ENCODE data around the gene SLC35D3.

The SLC35D3 gene

GRCh38 chr6:136932599-136932998 lies 10.5 kb downstream of the SLC35D3 start:
- no peaks in the 10 kb centered on the region for H4K20me1 ChIP-seq (ENCODE audit: low read depth, low read length)
- no peak overlapping the region for H3K27ac ChIP-seq (ENCODE audit: low read depth, low read length)
- TF ChIP-seq EZH2phosphoT487 (conservative IDR thresholded peaks at IDR 0.05; ENCODE audit: low read length) (no peak), CTCF (IDR thresholded peaks at IDR 0.05; ENCODE audit: insufficient read depth, low read length, poor library complexity, severe bottlenecking) (no peak)
- no peak overlapping the region for H2AFZ ChIP-seq (ENCODE audit: low read depth, low read length, severe bottlenecking)
- H3K4me2 ChIP-seq (ENCODE audit: low read depth, low read length, poor library complexity, severe bottlenecking) = no peak overlapping the region
- H3K36me3 ChIP-seq (ENCODE audit: low read length) = no peaks in the 10 kb centered on the region
- no peaks in the 10 kb centered on the region for H3K9me2 ChIP-seq (replicated peaks; ENCODE audit: insufficient read depth, low read length)
- no peaks in the 10 kb centered on the region for H3K27me3 ChIP-seq (ENCODE audit: low read length)
- H3K9me3 ChIP-seq (ENCODE audit: insufficient read depth, low read length) = no peaks in the 10 kb centered on the region
- no peaks in the 10 kb centered on the region for H3F3A ChIP-seq (ENCODE audit: insufficient read depth)
- H3K79me2 ChIP-seq (ENCODE audit: insufficient read depth, low read length) = no peaks in the 10 kb centered on the region
- H3K9ac ChIP-seq (ENCODE audit: low read length) = no peak overlapping the region
- no peak overlapping the region for H3K4me3 ChIP-seq (ENCODE audit: insufficient read depth, low read length, poor library complexity, severe bottlenecking)

GRCh38 chr6:136945072-136945471 lies 23.0 kb downstream of the SLC35D3 start:
- Histone ChIP-seq H3K9ac (ENCODE audit: low read length) (no peak overlapping the region), H3K4me2 (ENCODE audit: low read depth, low read length, poor library complexity, severe bottlenecking) (no peak overlapping the region), H3K36me3 (ENCODE audit: low read length) (no peaks in the 10 kb centered on the region), H3K9me2 (replicated peaks; ENCODE audit: insufficient read depth, low read length) (no peaks in the 10 kb centered on the region), H3K27me3 (ENCODE audit: low read length) (no peaks in the 10 kb centered on the region), H3K79me2 (ENCODE audit: insufficient read depth, low read length) (no peaks in the 10 kb centered on the region), H3K27ac (ENCODE audit: low read depth, low read length) (no peak overlapping the region), H3F3A (ENCODE audit: insufficient read depth) (no peaks in the 10 kb centered on the region), H2AFZ (ENCODE audit: low read depth, low read length, severe bottlenecking) (no peak overlapping the region), H3K4me3 (ENCODE audit: insufficient read depth, low read length, poor library complexity, severe bottlenecking) (no peak overlapping the region), H4K20me1 (ENCODE audit: low read depth, low read length) (no peaks in the 10 kb centered on the region), H3K9me3 (ENCODE audit: insufficient read depth, low read length) (no peaks in the 10 kb centered on the region)
- TF ChIP-seq CTCF (IDR thresholded peaks at IDR 0.05; ENCODE audit: insufficient read depth, low read length, poor library complexity, severe bottlenecking) = no peak
- no peak for TF ChIP-seq EZH2phosphoT487 (conservative IDR thresholded peaks at IDR 0.05; ENCODE audit: low read length)

GRCh38 chr6:136945711-136946121 lies 23.6 kb downstream of the SLC35D3 start:
- Histone ChIP-seq H3K27ac (ENCODE audit: low read depth, low read length) (no peak overlapping the region), H3K4me3 (ENCODE audit: insufficient read depth, low read length, poor library complexity, severe bottlenecking) (no peak overlapping the region), H3K4me2 (ENCODE audit: low read depth, low read length, poor library complexity, severe bottlenecking) (no peak overlapping the region), H3K9me2 (replicated peaks; ENCODE audit: insufficient read depth, low read length) (no peaks in the 10 kb centered on the region), H3F3A (ENCODE audit: insufficient read depth) (no peaks in the 10 kb centered on the region), H3K79me2 (ENCODE audit: insufficient read depth, low read length) (no peaks in the 10 kb centered on the region), H3K36me3 (ENCODE audit: low read length) (no peaks in the 10 kb centered on the region), H3K27me3 (ENCODE audit: low read length) (no peaks in the 10 kb centered on the region), H4K20me1 (ENCODE audit: low read depth, low read length) (no peaks in the 10 kb centered on the region), H3K9me3 (ENCODE audit: insufficient read depth, low read length) (no peaks in the 10 kb centered on the region), H3K9ac (ENCODE audit: low read length) (no peak overlapping the region), H2AFZ (ENCODE audit: low read depth, low read length, severe bottlenecking) (no peak overlapping the region)
- TF ChIP-seq EZH2phosphoT487 (conservative IDR thresholded peaks at IDR 0.05; ENCODE audit: low read length) (no peak), CTCF (IDR thresholded peaks at IDR 0.05; ENCODE audit: insufficient read depth, low read length, poor library complexity, severe bottlenecking) (no peak)

Measured in SU-DHL-6 (cell line).